GM19193 (cell line): ENCODE data around the gene TPI1.

Experiments
- POLR2A ChIP-seq: IDR thresholded peaks from 4 replicates; pipeline ENCODE4 v1.6.1; 2011; ENCODE audit not compliant: insufficient read depth, insufficient read length; ENCODE audit errors: extremely low read depth

TPI1 gene

DNA sequence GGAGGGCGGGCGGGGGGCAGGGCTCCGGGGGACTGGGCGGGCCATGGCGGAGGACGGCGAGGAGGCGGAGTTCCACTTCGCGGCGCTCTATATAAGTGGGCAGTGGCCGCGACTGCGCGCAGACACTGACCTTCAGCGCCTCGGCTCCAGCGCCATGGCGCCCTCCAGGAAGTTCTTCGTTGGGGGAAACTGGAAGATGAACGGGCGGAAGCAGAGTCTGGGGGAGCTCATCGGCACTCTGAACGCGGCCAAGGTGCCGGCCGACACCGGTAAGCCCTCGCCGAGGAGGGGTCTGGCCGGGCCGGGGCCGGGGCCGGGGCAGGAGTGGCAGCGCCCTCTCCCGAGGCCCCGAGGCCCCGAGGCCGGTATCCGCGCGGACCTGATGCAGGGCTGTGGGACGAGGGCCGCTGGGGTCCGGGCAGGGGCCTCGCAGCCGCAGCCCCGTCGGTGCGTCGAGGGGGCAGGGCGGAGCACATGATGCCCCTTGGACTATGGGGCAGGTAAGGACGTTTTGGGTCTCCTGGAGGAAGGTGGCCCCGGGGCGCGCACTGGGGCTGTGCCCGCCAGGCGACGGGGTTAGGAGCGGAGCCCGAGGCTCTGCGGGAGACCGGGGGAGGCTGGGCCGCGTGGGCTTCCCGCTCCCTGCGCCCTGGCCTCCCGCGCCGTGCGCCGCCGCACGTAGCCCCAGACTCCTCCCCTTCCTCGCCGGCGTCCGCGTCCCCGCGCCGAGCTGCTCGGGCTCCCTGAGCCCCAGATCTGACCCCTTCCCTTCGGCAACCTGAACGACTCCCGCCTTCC, at the start of gene TPI1:
TSS of gene TPI1 (plus strand) at position 119 of the 798 bp plus-strand sequence. CDS start at position 155, 36 bp downstream.
- TF ChIP-seq POLR2A = peak; percentile 99

DNA sequence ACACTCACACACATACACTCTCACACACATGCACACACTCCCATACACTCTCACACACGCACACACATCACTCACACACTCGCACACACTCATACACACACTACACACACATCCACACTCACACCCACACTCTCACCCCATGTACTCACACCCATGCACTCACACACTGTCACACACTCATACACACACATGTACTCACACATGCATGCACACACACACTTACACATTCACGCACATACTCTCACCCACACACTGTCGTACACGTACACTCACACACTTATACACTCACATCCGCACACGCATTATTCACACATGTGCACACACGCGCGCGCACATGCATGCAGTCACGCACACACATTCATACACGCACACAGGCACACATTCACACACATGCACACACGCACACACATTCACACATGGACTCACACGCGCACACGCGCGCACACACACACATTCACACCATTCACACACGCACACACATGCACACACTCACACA, 49.6 kb upstream of the TPI1 start:
- no peak for TF ChIP-seq POLR2A

DNA sequence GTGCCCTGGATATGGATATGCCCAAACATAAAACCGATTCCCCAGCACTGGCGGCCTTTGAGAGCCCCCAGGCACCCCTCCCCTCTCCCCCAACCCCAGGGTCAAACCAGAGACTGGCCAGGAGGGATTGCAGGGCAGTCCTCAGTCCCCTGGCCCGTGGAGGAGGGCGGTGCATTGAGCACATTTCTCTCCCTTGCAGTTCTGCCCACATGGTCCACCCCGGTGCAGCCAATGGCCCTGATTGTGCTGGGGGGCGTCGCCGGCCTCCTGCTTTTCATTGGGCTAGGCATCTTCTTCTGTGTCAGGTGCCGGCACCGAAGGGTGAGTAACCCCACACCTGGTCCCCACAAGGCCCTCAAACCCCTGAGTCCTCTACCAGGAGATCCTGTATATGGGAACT, 49.1 kb upstream of the TPI1 start:
- TF ChIP-seq POLR2A = no peak

DNA sequence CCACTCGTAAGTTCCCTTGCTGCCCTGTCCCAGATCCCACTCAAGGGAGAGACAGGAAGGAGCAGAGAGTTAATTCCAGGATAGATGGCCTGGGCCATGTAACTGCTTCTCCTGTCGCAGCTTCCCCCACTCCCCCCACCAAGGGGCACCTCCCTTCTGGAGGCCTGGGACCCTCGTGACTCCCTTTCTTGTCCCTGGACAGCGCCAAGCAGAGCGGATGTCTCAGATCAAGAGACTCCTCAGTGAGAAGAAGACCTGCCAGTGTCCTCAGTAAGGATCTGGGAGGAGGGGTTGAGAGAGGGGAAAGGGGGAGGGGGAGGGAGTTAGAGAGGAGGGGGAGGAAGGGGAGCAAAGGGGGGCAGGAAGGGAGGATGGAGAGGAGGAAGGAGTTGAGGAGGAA, 48.7 kb upstream of the TPI1 start:
- no peak for TF ChIP-seq POLR2A

DNA sequence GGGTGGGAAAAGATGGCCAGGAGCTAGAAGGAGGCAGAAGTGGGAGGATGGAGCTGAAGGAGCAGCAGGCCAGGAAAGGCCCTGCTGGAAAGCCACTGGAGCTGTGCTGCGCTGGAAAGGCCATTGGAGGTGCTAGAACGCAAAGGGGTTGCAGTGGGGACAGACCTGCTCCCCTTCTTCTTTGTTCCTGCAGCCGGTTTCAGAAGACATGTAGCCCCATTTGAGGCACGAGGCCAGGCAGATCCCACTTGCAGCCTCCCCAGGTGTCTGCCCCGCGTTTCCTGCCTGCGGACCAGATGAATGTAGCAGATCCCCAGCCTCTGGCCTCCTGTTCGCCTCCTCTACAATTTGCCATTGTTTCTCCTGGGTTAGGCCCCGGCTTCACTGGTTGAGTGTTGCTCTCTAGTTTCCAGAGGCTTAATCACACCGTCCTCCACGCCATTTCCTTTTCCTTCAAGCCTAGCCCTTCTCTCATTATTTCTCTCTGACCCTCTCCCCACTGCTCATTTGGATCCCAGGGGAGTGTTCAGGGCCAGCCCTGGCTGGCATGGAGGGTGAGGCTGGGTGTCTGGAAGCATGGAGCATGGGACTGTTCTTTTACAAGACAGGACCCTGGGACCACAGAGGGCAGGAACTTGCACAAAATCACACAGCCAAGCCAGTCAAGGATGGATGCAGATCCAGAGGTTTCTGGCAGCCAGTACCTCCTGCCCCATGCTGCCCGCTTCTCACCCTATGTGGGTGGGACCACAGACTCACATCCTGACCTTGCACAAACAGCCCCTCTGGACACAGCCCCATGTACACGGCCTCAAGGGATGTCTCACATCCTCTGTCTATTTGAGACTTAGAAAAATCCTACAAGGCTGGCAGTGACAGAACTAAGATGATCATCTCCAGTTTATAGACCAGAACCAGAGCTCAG, 48.0 kb upstream of the TPI1 start:
- TF ChIP-seq POLR2A = no peak

DNA sequence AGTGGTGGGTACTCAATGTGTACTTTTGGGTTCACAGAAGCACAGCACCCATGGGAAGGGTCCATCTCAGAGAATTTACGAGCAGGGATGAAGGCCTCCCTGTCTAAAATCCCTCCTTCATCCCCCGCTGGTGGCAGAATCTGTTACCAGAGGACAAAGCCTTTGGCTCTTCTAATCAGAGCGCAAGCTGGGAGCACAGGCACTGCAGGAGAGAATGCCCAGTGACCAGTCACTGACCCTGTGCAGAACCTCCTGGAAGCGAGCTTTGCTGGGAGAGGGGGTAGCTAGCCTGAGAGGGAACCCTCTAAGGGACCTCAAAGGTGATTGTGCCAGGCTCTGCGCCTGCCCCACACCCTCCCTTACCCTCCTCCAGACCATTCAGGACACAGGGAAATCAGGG, 47.2 kb upstream of the TPI1 start:
- no peak for TF ChIP-seq POLR2A

DNA sequence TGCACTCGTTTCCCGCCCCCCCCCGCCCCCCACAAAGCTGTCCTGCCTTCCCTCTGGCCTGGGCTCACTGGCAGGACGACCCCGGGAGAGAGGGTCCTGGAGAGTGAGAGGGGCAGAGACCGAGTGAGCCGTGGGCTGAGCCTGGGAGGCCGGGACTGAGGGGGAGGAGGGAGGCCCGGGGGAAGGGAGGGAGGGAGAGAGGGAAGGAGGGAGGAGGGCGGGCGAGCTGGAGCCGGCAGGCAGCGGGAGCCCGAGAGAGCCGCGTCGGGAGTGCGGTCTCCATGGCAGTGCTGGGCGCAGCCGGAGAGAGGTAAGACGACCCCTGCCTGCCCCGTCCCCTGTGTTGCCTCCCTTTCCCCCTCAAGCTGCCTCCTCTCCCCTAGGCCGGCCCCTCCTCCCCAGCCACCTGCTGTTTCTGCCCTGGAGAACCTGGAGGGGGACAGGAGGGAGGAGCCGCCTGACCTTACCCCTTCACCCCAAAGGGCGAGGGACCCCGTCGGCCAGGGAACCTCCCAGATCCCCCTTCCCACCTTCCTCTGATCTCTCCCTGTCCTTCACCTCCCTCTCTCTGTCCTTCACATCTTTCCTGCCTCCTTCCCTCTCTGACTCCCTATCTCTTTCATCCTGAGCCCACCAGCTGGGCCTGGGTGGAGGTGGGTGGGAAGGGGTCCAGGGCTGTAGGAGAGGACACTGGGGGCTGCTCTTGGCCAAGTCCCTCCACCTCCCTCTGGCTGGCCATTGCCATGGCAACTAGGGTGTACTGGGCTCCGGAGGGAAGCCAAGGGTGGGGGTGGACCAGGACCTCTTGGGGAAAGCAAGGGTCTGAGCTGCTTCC, 45.5 kb upstream of the TPI1 start, which contains the start of gene GPR162:
TSS of gene GPR162 (plus strand) at position 231 of the 835 bp plus-strand sequence. CDS start 2,078 bp downstream, outside the sequence.
- TF ChIP-seq POLR2A = no peak

DNA sequence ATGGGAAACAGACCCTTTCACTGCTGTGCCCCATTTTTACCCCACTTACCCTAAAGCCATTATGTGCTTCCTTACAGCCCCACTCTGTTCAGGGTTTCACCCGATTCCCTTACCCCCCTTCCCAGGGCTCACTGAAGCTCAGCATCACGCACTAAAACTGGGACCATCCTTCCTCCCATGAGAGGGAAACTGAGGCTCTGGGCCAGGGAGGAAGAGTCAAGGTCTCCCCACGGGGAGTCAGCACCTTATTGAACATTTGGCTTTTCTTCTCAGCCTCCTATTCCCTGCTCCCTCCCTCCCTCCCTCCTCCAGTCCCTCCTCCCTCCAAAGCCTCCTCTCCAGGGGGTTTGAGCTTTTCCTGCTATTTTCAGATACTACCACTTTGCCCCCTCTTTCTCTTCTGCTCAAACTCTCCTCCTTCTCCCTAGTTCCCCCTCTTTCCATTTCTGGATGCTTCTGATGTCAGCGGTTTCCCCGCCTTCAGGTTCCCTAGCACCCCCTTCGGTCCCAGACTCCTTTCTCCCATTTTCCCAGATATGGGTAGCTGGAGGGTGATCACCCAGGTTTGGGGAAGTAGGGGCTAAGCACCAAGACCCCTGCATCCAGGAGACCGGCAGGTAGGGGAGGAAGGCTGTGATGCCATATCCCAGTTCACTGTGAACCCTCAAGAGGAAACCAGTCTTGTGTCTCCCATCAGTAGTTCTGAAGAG, 44.8 kb upstream of the TPI1 start:
- TF ChIP-seq POLR2A = no peak

DNA sequence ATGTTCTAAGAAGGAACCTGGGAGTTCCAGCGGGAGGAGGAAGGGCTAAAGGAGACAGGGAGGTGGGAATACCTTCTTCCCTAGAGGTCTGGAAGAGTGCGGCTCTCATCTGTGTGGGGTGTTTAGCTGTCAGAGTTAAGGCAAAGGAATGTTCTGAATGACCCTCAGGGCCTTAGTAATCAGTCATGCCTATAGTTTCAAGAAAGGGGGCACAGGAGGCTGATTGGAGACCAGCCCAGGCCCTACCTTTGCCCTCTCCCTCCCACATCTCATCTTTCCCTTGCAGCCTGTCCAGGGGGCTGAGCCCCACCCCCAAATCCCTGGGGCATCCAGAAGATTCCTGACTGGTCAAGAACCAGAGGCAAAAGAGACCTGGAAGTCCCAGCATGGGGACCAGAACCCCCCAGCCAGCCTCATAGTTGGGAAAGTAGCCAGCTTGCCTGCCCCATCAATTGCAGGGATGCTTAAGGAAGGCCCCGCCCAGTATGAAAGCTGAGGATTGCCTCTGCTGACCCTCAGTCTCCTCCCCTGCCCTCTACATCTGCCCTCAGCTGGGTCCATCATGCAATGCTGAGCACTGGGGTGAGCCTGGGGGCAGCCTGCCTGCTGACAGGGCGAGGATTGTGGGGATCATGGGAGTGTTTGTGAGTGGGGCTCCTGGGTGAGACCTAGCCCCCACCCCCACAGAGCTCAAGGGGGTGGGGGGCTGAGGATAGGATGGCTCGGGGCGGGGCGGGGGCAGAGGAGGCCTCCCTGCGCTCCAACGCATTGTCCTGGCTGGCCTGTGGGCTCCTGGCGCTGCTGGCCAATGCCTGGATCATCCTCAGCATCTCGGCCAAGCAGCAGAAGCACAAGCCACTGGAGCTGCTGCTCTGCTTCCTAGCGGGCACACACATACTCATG, 43.9 kb upstream of the TPI1 start:
- no peak for TF ChIP-seq POLR2A

DNA sequence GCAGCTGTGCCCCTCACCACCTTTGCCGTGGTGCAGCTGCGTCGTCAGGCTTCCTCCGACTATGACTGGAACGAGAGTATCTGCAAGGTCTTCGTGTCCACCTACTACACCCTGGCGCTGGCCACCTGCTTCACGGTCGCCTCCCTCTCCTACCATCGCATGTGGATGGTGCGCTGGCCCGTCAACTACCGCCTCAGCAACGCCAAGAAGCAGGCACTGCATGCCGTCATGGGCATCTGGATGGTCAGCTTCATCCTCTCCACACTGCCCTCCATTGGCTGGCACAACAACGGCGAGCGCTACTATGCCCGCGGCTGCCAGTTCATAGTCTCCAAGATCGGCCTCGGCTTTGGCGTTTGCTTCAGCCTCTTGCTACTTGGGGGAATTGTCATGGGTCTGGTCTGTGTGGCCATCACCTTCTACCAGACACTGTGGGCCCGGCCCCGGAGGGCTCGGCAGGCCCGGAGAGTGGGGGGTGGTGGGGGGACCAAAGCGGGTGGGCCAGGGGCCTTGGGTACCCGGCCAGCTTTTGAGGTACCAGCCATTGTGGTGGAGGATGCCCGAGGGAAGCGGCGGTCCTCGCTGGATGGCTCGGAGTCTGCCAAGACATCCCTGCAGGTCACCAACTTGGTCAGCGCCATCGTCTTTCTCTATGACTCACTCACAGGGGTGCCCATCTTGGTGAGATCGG, 43.1 kb upstream of the TPI1 start:
- TF ChIP-seq POLR2A = no peak

DNA sequence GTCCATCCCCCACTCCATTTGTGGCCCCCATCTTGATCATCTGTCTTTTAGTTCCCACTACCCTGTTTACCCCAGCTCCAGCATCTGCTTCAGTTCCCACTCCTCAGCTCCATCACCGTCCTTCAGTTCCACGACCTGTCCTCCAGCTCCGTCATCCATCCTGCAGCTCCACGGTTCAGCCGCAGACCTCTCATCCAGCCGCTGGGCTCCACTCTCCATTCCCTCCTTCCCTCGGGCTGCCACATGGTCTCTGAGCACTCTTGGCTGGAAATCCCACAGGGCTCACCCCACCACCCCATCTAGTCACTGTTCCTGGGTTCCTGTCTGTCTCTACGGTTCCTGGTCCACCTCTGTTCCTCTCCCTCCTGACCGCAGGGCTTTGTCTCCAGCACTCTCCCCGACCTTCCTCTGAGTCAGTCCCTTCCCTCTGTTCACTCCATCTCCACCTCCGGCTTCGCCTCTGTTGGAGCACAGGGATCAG, 42.4 kb upstream of the TPI1 start:
- TF ChIP-seq POLR2A = no peak

DNA sequence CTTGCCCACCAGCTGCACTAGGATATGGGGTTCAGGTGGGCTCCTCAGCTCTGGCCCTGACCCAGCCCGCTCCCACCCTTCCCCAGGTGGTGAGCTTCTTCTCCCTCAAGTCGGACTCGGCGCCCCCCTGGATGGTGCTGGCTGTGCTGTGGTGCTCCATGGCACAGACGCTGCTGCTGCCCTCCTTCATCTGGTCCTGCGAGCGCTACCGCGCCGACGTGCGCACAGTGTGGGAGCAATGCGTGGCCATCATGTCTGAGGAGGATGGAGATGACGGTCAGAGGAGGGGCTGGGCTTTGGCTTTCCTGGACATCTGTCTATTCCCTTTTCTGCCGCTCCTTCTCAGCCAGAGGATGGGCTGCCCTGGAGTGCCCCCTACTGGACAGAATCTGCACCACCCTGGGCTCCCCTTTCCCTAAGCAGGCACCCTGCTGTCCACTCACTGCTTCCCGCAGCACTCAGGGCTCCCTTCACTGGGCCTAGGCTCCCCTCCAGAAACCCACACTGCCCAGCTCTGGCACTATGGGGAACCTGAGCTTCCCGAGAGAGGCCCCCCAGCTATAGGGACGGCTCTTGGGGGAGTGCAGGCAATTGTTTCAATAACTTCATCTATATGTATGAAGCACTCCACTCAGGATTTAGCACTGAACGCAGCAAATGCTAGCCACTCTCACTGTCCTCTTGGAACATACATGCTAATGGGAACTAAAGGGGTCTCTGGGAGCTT, 41.8 kb upstream of the TPI1 start:
- TF ChIP-seq POLR2A = no peak

DNA sequence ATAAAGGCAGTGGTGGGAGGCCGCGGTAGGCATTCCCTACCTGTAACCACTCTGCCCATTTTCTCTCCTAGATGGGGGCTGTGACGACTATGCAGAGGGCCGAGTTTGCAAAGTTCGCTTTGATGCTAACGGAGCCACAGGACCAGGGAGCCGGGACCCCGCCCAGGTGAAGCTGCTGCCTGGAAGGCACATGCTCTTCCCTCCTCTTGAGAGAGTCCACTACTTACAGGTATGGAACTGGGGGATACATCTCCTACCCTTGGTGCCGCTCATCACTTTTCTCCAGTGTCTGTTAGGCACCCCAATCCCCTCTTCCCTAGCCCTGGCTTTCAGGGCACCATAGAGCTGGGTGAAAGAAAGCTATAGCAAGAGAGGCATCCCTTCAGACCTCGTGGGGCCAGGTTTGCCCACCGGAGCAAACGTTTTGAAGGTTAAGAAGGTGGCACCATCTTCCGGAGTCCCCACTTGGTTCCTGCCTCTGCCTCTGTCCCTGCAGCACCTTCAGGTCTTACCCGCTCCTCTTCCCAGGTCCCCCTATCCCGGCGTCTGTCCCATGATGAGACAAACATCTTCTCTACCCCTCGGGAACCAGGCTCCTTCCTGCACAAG, 41.1 kb upstream of the TPI1 start:
- TF ChIP-seq POLR2A = no peak
